ENCODE results near the gene SMIM35. TPM values are rescaled to one million over a fixed set of nuclear protein-coding genes. Genes with fewer than 3 reads are reported as not detected.
A peak's percentile ranks its signal among the peaks of the same experiment; 100 is the strongest.

Gene SMIM35
- polyA plus RNA-seq, 1 donor from 2014 or later: 0.38 TPM

DNA sequence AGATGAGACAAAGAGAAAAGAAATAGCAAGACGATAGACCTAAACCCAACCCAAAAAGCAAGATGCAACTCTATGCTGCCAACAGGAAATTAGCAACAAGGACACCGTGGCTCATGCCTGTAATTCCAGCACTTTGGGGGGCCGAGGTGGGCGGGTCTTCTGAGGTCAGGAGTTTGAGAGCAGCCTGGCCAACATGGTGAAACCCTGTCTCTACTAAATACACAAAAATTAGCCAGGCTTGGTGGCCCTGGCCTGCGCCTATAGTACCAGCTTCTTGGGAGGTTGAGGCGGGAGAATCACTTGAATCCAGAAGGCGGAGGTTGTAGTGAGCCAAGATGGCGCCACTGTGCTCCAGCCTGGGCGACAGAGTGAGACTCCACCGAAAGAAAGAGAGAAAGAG, 124.9 kb downstream of the SMIM35 start:
- Mint-ChIP-seq H3K4me1 (peaks cover 4 to 17% (median 8%) of the 10 kb centered on the region in 3 donors), H3K4me3 (no peak overlapping the region), H3K9me3 (peaks cover 2 to 34% (median 12%) of the 10 kb centered on the region in 3 donors), H3K27me3 (no peaks in the 10 kb centered on the region), H3K27ac (no peak overlapping the region), H3K36me3 (peaks cover 11% of the 10 kb centered on the region)

- H3K27me3 Mint-ChIP-seq: no peaks in the 10 kb centered on the region
- peak overlapping the region in 1 of 4 donors; percentile 61 for H3K4me3 Mint-ChIP-seq
- H3K9me3 Mint-ChIP-seq: peaks cover 2 to 42% (median 12%) of the 10 kb centered on the region in 3 donors
- H3K4me1 Mint-ChIP-seq: peaks cover 4 to 17% (median 8%) of the 10 kb centered on the region in 3 donors
- peaks cover 13% of the 10 kb centered on the region for H3K36me3 Mint-ChIP-seq
- H3K27ac Mint-ChIP-seq: no peak overlapping the region
Measured at GRCh38 chr11:117960406-117960805, 126.4 kb downstream of the SMIM35 start.

GRCh38 chr11:117959438-117960149, 127.2 kb downstream of the SMIM35 start:
- Mint-ChIP-seq H3K27ac (peak overlapping the region in 1 of 3 donors; percentile 63), H3K9me3 (peaks cover 2 to 42% (median 12%) of the 10 kb centered on the region in 3 donors), H3K27me3 (no peaks in the 10 kb centered on the region), H3K36me3 (peaks cover 10% of the 10 kb centered on the region), H3K4me3 (peak overlapping the region in 2 of 4 donors; percentile 36 to 45), H3K4me1 (peaks cover 4 to 17% (median 8%) of the 10 kb centered on the region in 3 donors)

DNA sequence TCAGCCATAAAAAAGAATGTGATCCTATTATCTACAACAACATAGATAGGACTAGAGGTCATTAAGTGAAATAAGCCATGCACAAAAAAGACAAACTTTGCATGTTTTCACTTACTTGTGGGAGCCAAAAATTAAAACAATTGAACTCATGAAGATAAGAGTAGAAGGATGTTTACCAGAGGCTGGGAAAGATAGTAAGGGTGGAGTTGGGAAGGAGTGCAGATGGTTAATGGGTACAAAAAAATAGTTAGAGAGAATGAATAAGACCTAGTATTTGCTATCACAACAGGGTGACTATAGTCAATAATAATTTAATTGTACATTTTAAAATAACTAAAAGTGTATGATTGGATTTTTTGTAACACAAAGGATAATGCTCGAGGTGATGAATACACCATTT, 127.8 kb downstream of the SMIM35 start:
- Mint-ChIP-seq H3K36me3 (peaks cover 9% of the 10 kb centered on the region), H3K9me3 (peaks cover 2 to 42% (median 12%) of the 10 kb centered on the region in 3 donors), H3K4me3 (no peak overlapping the region), H3K27ac (no peak overlapping the region), H3K27me3 (no peaks in the 10 kb centered on the region), H3K4me1 (peaks cover 4 to 17% (median 8%) of the 10 kb centered on the region in 3 donors)

Other genes starting within 250 kb of the SMIM35 start
- gene FXYD6, start 210.3 kb downstream of the SMIM35 start, polyA plus RNA-seq: not detected
- 0.35 TPM for gene TMPRSS13, start 157.6 kb downstream of the SMIM35 start, polyA plus RNA-seq
- 97.1 TPM for gene IL10RA, start 100.6 kb downstream of the SMIM35 start, polyA plus RNA-seq
- not detected for gene TMPRSS4, start 9.9 kb downstream of the SMIM35 start, polyA plus RNA-seq
- gene SCN4B, start 65.9 kb upstream of the SMIM35 start, polyA plus RNA-seq: not detected
- gene SCN2B, start 89.7 kb upstream of the SMIM35 start, polyA plus RNA-seq: not detected
- gene JAML, start 138.0 kb upstream of the SMIM35 start, polyA plus RNA-seq: 5.9 TPM
- 0.95 TPM for gene MPZL3, start 165.4 kb upstream of the SMIM35 start, polyA plus RNA-seq
- gene MPZL2, start 177.3 kb upstream of the SMIM35 start, polyA plus RNA-seq: not detected
- gene CD3E, start 217.8 kb upstream of the SMIM35 start, polyA plus RNA-seq: 31.4 TPM

Measured in IgD-negative memory B cell (primary cell).